ENCODE measurements around the gene CYP2J2.
"Not testable (repeated sequence)": the region's sequence is repeated elsewhere in the genome, so short reads cannot be mapped to it uniquely, and the experiment has no call there.

The CYP2J2 gene

GRCh38 chr1:59866462-59866861 is 60.1 kb downstream of the CYP2J2 start:
- no peak for DNase-seq (ENCODE audit: low read depth)

- no peak for DNase-seq (ENCODE audit: low read depth)
Measured at GRCh38 chr1:59857679-59858354, 68.8 kb downstream of the CYP2J2 start.

DNA sequence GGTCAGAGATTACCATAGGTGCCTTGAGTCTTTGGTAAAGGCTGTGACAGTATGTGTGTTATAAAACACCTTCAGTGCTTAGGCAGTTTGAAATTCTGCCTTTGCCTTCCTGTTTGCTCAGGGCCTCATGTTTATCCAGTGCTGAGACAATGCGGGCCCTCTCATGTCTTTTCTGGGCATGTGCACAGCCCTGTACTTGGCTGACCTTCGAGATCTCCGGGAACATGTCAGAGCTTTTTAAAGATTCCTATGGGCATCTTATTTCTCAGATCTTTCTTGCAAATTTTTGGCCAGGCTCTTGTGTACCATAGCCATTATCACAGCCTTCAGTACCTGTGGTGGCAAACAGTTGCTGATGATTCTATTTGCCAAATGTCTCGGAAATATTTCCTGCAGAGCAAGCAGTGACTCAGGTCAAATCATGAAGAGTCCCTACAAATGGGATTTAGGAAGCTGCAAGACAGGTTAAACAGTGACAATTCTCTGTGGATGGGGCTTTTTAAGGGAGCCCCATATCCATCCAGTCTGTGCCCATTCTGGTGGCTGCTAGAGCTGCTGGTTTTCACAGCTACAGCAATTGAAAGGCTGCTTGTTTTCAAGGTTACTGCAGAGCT is 69.7 kb downstream of the CYP2J2 start:
- no peak for DNase-seq (ENCODE audit: low read depth)

DNA sequence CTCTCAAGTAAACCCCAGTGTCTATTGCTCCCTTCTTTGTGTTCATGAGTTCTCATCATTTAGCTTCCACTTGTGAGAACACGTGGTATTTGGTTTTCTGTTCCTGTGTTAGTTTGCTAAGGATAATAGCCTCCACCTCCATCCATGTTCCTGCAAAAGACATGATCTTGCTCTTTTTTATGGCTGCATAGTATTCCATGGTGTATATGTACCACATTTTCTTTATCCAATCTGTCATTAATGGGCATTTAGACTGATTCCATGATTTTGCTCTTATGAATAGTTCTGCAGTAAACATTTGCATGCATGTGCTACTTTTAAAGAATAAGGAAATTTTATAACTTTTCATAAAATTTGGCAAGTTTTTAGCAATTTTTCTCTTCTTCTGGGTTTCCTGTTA is 71.3 kb downstream of the CYP2J2 start:
- DNase-seq (ENCODE audit: low read depth): not testable (repeated sequence)

DNA sequence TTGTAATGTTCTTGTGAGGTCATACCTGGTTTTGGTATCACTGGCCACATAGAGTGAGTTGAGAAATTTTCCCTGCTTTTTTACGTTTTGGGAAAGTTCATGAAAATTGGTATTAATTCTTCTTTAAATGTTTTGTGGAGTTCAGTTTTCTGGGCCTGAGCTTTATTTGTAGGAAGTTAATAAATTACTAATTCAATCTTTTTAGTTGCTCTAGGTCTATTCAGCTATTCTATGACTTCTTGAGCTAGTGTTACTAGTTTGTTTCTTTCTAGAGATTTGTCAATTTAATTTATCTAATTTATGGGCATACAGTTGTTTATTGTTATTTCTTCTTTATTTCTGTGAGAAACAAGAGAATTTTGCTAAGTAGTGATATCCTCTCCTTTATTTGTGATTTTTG is 74.5 kb downstream of the CYP2J2 start:
- DNase-seq (ENCODE audit: low read depth): no peak

DNA sequence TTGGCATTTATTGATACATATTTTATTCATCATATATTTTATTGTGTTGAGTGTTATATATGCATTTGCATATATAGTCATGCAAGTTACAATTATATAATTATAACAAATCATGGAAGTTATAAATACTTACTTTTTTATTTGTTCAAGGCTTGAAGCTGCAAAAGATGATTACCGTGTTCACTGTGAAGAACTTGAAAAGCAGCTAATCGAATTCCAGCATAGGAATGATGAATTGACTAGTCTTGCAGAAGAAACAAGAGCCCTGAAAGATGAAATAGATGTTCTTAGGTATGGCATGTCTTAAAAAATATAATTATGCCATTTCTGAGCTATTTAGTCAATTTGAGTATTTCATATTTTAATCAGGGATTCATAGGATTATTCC is 79.7 kb downstream of the CYP2J2 start:
- DNase-seq (ENCODE audit: low read depth): no peak

DNA sequence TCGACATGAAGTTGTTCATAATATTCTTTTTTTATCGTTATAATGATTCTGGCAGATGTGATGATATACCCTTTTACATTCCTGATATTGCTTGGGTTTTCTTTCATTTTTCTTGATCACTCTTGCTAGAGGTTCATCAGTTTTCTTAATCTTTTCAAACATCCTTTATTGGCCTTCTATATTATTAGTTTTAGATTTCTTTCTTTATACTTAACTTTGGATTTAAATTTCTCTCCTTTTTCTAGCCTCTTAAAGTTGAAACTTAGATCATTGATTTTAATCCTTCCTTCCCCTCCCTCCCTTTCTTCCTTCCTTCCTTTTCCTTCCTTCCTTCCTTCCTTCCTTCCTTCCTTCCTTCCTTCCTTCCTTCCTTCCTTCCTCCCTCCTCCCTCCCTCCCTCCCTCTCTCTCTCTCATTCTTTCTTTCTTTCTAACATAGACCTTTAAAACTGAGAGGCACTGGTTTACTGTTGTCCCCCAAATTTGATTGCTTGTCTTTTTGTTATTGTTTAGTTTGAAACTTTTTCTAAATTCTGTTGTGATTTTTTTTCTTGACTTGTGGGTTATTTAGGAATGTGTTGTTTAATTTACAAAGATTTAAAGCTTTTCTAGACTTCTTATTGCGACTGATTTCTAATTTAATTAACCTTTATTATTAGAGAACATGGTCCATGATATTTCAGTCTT is 80.2 kb downstream of the CYP2J2 start:
- no peak for DNase-seq (ENCODE audit: low read depth)

DNA sequence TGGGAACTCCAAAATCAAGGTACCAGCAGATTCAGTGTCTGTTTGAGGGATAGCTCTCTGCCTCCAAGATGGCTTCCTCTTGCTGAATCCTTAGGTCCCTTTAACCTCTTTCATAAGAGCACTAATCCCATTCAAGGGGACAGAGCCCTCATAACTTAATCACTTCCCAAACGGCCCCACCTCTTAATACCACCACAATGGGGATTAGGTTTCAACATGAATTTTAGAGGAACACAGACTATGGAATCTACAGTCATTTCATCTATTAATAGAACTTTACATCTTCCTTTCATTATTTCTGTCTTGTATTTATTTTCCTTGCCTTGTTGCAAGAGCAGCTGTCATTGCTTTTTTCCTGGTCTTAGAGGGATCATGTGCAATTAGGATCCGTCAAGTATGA is 81.5 kb downstream of the CYP2J2 start:
- no peak for DNase-seq (ENCODE audit: low read depth)

Data from amniotic epithelial cell (primary cell).